Tibial nerve (tissue), 4 donors: ENCODE measurements around the gene TSNAXIP1.

Experiments used
- CTCF ChIP-seq, 5 experiments: fragments of 200-600 bp in 3 of 5; fragments of 450-650 bp in 2 of 5; sonication (generic) in 3 of 5; IDR thresholded peaks; one replicate each; pipeline ENCODE4 v1.5.1; 2016 to 2019; ENCODE audit warnings: antibody characterized with exemption in 5 of 5, mild to moderate bottlenecking in 3 of 5, moderate library complexity in 2 of 5
- EP300 ChIP-seq, 2 donors: sonication (generic); formaldehyde crosslinking; IDR thresholded peaks; one replicate each; pipeline ENCODE4 v1.6.1; 2017; ENCODE audit warnings: antibody characterized with exemption in 2 of 2, mild to moderate bottlenecking in 1 of 2

- peak; percentile 61 to 63 for TF ChIP-seq EP300 (IDR thresholded peaks at IDR 0.05)
- TF ChIP-seq CTCF (IDR thresholded peaks at IDR 0.05): peak; percentile 88 to 97 (median 93)
These were observed 35.3 kb downstream of the TSNAXIP1 start, which contains the start of gene THAP11 for GRCh38 chr16:67841816-67842508.
